OCI-LY3 (cell line): ENCODE data around the gene SEMA5A.

ENCODE experiments used
- CTCF ChIP-seq: fragments of 200-600, 300-600 bp; sonication (generic); IDR thresholded peaks from 2 replicates; pipeline ENCODE4 v1.5.1; 2014; ENCODE audit warnings: antibody characterized with exemption, low read length, low read depth
- EZH2phosphoT487 ChIP-seq: fragments of 200-600 bp; shearing (Covaris generic); IDR thresholded peaks from 2 replicates; pipeline ENCODE4 v1.6.1; 2018; ENCODE audit warnings: antibody characterized with exemption, mixed run types, low read depth

- TF ChIP-seq CTCF = no peak
- no peak for TF ChIP-seq EZH2phosphoT487
Measured at GRCh38 chr5:9249231-9249630, 296.6 kb downstream of the SEMA5A start.
